Retinal pigment epithelial cell (primary cell): ENCODE measurements around the gene PPARD.

Experiments used
- DNase-seq: peaks from one replicate; pipeline ENCODE4 v3.0.0-alpha.2; 2010; ENCODE audit warnings: low read depth
- H3K4me3 ChIP-seq: 2 replicates; pipeline ENCODE4 v1.5.1; 2011; ENCODE audit warnings: mild to moderate bottlenecking, low read length, control low read depth, moderate library complexity
- TF ChIP-seq, protein P1 (sequence below): conservative IDR thresholded peaks from 2 replicates; pipeline ENCODE4 v1.5.1; 2011; ENCODE audit warnings: low read depth, low read length, control low read depth, inconsistent platforms

PPARD gene

DNA sequence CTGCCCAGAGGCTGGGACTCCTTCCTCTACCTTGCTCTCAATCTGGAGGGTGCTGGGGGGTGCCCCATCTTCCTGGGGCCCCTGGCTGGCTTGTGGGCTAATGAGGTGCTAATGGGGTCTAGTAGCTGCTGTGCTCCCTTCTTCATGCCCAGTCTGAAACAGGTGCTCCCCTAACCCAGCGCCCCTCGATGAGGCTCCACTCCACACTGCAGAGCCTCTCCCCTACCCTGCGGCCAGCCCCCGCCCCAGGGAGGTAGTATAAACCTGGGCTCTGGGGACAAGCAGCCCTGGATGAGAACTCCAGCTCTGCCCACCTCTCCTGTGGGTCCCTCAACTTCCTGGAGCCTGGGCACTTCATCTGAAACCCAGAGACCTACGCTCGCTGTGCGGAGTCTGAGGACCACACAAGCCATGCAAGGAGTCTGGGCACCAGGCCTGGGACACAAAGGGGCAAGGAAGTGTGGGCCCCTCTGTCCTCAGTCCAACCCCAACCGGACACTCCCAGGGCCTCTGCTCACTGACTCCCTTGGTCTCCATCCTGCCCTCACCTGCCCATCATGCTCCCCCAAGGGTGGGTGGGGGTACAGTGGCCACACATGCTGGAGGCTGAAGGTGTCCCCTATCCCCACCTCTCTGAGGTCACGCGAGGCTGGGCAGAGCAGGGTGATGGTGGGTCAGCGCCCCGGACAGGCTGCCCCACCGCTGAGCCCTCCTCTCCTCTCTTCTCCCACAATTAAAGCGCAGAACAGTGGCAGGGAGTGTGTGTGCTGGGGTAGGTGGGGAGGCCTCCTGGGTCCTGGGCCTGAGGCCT lies 132.0 kb downstream of the PPARD start:
- no peak for DNase-seq
- no peak overlapping the region for H3K4me3 ChIP-seq

DNA sequence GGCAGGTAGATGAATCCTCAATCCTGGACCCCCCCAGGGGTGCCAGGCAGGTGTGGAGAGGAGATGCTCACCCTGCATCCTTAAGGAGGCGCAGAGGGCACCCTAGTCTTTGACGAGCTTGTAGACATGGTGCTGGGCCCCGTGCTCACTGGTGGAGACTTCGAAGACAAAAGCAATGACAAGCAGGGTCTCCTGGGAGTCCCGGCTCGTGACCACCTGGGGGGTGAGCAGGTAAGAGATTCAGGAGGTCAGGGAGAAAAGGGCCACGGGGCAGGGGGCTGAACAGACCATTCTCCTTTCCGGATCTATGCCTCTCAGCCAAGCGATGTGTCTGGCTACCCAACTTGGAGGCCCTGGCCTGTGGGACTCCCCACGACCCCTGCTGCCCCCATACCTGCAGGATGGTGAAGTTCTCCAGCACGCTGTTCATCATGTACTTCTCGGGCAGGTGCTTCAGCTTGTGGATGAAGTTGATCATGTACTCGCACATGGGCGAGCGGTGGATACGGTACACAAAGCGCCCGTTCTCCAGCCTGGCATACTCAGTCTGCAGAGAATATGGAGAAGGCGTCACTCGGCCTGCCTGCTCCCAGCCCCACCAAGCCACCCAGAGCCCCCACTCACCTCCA lies 132.7 kb downstream of the PPARD start:
- TF ChIP-seq, protein P1, sequence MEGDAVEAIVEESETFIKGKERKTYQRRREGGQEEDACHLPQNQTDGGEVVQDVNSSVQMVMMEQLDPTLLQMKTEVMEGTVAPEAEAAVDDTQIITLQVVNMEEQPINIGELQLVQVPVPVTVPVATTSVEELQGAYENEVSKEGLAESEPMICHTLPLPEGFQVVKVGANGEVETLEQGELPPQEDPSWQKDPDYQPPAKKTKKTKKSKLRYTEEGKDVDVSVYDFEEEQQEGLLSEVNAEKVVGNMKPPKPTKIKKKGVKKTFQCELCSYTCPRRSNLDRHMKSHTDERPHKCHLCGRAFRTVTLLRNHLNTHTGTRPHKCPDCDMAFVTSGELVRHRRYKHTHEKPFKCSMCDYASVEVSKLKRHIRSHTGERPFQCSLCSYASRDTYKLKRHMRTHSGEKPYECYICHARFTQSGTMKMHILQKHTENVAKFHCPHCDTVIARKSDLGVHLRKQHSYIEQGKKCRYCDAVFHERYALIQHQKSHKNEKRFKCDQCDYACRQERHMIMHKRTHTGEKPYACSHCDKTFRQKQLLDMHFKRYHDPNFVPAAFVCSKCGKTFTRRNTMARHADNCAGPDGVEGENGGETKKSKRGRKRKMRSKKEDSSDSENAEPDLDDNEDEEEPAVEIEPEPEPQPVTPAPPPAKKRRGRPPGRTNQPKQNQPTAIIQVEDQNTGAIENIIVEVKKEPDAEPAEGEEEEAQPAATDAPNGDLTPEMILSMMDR: no peak
- H3K4me3 ChIP-seq: no peak overlapping the region
- no peak for DNase-seq

More for the DNA sequence above, 132.0 kb downstream of the PPARD start:
- TF ChIP-seq, protein P1: no peak

DNA sequence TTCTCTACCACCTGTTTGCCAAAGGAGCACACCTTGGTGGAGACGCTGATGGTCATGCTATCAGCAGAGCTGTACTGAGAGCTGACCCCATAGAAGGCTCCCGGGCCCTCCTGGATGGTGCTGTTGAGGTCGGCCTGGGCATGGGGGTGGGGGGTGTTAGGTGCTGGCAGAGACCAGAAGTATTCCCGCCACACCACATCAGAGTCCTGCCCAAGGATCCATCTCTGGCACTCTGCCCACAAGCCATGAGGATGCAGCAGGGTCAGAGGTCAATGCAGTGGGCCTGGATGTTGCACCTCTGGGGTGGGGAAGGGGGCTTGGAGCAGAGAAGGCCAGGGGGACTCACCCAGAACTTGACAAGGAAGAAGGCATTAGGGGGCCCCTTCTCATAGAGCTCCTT lies 133.2 kb downstream of the PPARD start:
- TF ChIP-seq, protein P1: no peak
- H3K4me3 ChIP-seq: no peak overlapping the region
- no peak for DNase-seq

DNA sequence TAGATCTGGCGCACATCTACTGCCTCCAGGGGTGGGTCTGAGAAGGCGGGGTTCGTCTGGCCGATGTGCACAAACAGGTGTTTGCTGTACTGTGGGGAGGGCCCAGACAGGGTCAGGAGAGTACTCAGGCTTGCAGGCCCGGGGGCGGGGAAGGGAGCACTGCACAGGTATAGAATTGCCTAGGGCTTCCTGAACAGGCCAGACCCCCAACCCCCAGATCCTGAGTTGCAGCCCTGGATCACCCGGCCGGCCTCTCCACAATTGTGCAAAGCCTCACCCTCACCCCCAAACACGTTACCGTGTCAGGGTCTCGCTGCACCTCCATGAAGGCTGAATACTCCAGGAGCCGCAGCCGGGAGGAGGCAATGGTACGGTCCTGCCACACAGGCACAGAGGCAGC lies 133.6 kb downstream of the PPARD start:
- no peak for DNase-seq
- H3K4me3 ChIP-seq: no peak overlapping the region
- TF ChIP-seq, protein P1: no peak

DNA sequence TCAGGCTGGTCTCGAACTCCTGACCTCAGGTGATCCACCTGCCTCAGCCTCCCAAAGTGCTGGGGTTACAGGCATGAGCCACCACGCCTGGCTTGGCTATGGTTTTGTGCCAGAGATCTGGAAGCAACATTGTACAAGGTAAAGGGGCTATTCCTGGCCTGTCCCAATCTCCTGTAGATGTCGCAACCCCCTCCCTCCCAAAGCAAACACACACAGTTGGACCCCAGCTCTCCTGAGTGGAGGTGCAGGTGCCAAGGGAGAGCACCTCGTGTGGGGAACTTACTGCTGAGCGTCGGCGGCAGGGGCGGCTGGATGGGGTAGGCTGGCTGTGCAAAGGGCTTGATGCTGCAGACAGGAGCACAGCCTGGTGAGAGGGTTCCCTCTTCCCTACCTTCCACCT lies 134.7 kb downstream of the PPARD start:
- TF ChIP-seq, protein P1: no peak
- no peak for DNase-seq
- no peak overlapping the region for H3K4me3 ChIP-seq
